Measurements from ENCODE around the gene ARHGEF19. TPM values are rescaled to one million over a fixed set of nuclear protein-coding genes. Genes with fewer than 3 reads are reported as not detected.

Gene ARHGEF19
- polyA plus RNA-seq, 1 experiment = 11.6 TPM

- TF ChIP-seq CTCF (IDR thresholded peaks at IDR 0.05; ENCODE audit: insufficient read depth, low read depth, low read length) = no peak
- no peaks in the 10 kb centered on the region for H3K36me3 ChIP-seq (ENCODE audit: control insufficient read depth, insufficient read depth, low read length)
- no peak for DNase-seq (ENCODE audit: low read depth)
- ChIA-PET CTCF (interaction anchor here (0.8 to 1.6 kb wide), 5 partner anchors 16 to 100 kb away, joined by 3 to 8 read pairs (median 3); partner anchors contain the start of gene EPHA2), POLR2A (no interaction called here)
- no peaks in the 10 kb centered on the region for H3K27me3 ChIP-seq (ENCODE audit: control insufficient read depth, insufficient read depth, low read length)
- H3K4me3 ChIP-seq (ENCODE audit: low read depth, low read length) = no peak overlapping the region
Measured at GRCh38 chr1:16172964-16173446, 39.4 kb downstream of the ARHGEF19 start.

DNA sequence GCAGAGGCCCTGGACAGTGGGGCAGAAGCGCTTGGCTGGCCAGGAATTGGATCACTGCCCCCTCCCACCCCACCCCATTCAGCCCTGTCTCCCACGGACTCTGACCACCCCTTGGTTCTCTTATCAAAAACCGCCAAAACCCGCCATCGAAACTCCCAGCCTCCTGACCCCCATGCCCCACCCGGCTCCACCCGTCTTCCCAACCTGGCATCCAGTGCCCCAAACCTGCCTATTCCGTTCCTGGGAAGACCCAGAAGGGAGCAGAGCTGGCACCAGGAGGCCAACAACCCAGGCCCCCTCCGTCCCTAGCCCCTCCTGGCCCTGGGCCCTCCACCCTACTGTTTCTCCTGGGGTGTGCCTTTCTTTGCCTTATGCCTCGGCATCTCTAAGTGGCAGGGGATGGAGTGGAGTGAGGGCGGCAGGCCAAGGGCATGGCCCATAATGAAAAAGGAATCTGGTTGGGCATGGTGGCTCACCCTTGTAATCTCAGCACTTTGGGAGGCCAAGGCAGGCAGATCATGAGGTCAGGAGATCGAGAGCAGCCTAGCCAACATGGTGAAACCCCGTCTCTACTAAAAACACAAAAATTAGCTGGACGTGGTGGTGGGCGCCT, 40.1 kb downstream of the ARHGEF19 start:
- no peak for TF ChIP-seq CTCF (IDR thresholded peaks at IDR 0.05; ENCODE audit: insufficient read depth, low read depth, low read length)
- DNase-seq (ENCODE audit: low read depth) = no peak
- Histone ChIP-seq H3K4me3 (ENCODE audit: low read depth, low read length) (no peak overlapping the region), H3K27me3 (ENCODE audit: control insufficient read depth, insufficient read depth, low read length) (no peaks in the 10 kb centered on the region), H3K36me3 (ENCODE audit: control insufficient read depth, insufficient read depth, low read length) (no peaks in the 10 kb centered on the region)
- CTCF ChIA-PET = interaction anchor here (0.8 to 1.6 kb wide), 5 partner anchors 16 to 94 kb away, joined by 3 to 8 read pairs (median 3); partner anchors contain the start of gene EPHA2
- POLR2A ChIA-PET = no interaction called here

GRCh38 chr1:16171314-16172151, 40.9 kb downstream of the ARHGEF19 start:
- DNase-seq (ENCODE audit: low read depth) = no peak
- CTCF ChIA-PET = interaction anchor here (0.8 kb wide), 1 partner anchor 21 kb away, joined by 3 read pairs; no protein-coding TSS in a partner anchor
- Histone ChIP-seq H3K27me3 (ENCODE audit: control insufficient read depth, insufficient read depth, low read length) (no peaks in the 10 kb centered on the region), H3K4me3 (ENCODE audit: low read depth, low read length) (no peak overlapping the region), H3K36me3 (ENCODE audit: control insufficient read depth, insufficient read depth, low read length) (no peaks in the 10 kb centered on the region)
- TF ChIP-seq CTCF (IDR thresholded peaks at IDR 0.05; ENCODE audit: insufficient read depth, low read depth, low read length) = no peak
- POLR2A ChIA-PET = no interaction called here

- CTCF ChIA-PET = no interaction called here
- TF ChIP-seq CTCF (IDR thresholded peaks at IDR 0.05; ENCODE audit: insufficient read depth, low read depth, low read length) = no peak
- no peak for DNase-seq (ENCODE audit: low read depth)
- POLR2A ChIA-PET = no interaction called here
- Histone ChIP-seq H3K27me3 (ENCODE audit: control insufficient read depth, insufficient read depth, low read length) (no peaks in the 10 kb centered on the region), H3K4me3 (ENCODE audit: low read depth, low read length) (no peak overlapping the region), H3K36me3 (ENCODE audit: control insufficient read depth, insufficient read depth, low read length) (no peaks in the 10 kb centered on the region)
Measured at GRCh38 chr1:16170283-16170673, 42.2 kb downstream of the ARHGEF19 start.

All from BJ (cell line).